Measurements from ENCODE around the gene SLC45A2. TPM values are rescaled to one million over a fixed set of nuclear protein-coding genes. Genes with fewer than 3 reads are reported as not detected.
"Not testable (repeated sequence)": the region's sequence is repeated elsewhere in the genome, so short reads cannot be mapped to it uniquely, and the experiment has no call there.

SLC45A2 gene
- total RNA-seq, 1 experiment from 2014 or later, result not detected

- Mint-ChIP-seq H3K27me3 (ENCODE audit: insufficient read depth, unreplicated experiment) (no peaks in the 10 kb centered on the region), H3K36me3 (ENCODE audit: insufficient read depth, unreplicated experiment) (no peaks in the 10 kb centered on the region), H3K4me1 (ENCODE audit: insufficient read depth, unreplicated experiment) (no peaks in the 10 kb centered on the region), H3K9me3 (ENCODE audit: unreplicated experiment) (no peaks in the 10 kb centered on the region), H3K4me3 (ENCODE audit: unreplicated experiment) (no peak overlapping the region), H3K27ac (ENCODE audit: low read depth, unreplicated experiment) (no peak overlapping the region)
- no peak for DNase-seq (ENCODE audit: unreplicated experiment)
- ChIA-PET POLR2A (interaction anchor here (0.6 kb wide), 1 partner anchor 36 kb away, joined by 3 read pairs; no protein-coding TSS in a partner anchor), CTCF (interaction anchor here (0.6 to 1.6 kb wide), 3 partner anchors 16 to 886 kb away, joined by 3 to 6 read pairs (median 3); no protein-coding TSS in a partner anchor)
- BruUV-seq (replicated peaks), result no TSS peak
- intact Hi-C loops (cut with micrococcal nuclease), result no loop called here
- TF ChIP-seq, protein P1, sequence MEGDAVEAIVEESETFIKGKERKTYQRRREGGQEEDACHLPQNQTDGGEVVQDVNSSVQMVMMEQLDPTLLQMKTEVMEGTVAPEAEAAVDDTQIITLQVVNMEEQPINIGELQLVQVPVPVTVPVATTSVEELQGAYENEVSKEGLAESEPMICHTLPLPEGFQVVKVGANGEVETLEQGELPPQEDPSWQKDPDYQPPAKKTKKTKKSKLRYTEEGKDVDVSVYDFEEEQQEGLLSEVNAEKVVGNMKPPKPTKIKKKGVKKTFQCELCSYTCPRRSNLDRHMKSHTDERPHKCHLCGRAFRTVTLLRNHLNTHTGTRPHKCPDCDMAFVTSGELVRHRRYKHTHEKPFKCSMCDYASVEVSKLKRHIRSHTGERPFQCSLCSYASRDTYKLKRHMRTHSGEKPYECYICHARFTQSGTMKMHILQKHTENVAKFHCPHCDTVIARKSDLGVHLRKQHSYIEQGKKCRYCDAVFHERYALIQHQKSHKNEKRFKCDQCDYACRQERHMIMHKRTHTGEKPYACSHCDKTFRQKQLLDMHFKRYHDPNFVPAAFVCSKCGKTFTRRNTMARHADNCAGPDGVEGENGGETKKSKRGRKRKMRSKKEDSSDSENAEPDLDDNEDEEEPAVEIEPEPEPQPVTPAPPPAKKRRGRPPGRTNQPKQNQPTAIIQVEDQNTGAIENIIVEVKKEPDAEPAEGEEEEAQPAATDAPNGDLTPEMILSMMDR (IDR thresholded peaks at IDR 0.05; ENCODE audit: unreplicated experiment), result no peak
Observed at GRCh38 chr5:34012791-34013190, 28.3 kb upstream of the SLC45A2 start.

DNA sequence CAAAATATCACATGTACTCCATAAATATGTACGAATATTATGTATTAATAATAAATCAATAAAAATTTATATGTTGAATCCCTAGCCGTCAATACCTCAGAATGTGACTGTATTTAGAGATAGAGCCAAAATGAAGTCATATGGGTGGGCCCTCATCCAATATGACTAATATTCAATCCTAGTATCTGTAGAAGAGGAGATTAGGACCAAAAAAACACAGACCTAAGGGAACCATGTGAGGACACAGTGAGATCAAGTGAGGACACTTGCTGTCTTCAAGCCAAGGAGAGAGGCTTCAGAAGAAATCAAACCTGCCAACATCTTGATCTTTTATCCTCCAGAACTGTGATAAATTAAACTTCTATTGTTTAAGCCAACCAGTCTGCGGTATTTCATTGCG lies 27.0 kb upstream of the SLC45A2 start:
- intact Hi-C loops (cut with micrococcal nuclease), result no loop called here
- Mint-ChIP-seq H3K9me3 (ENCODE audit: unreplicated experiment) (no peaks in the 10 kb centered on the region), H3K4me1 (ENCODE audit: insufficient read depth, unreplicated experiment) (peaks cover 6% of the 10 kb centered on the region), H3K27me3 (ENCODE audit: insufficient read depth, unreplicated experiment) (no peaks in the 10 kb centered on the region), H3K27ac (ENCODE audit: low read depth, unreplicated experiment) (no peak overlapping the region), H3K36me3 (ENCODE audit: insufficient read depth, unreplicated experiment) (no peaks in the 10 kb centered on the region), H3K4me3 (ENCODE audit: unreplicated experiment) (no peak overlapping the region)
- CTCF ChIA-PET, result interaction anchor here (2.0 kb wide), 1 partner anchor 13 kb away, joined by 7 read pairs; no protein-coding TSS in a partner anchor
- TF ChIP-seq, protein P1 (IDR thresholded peaks at IDR 0.05; ENCODE audit: unreplicated experiment), result no peak
- POLR2A ChIA-PET, result no interaction called here
- DNase-seq (ENCODE audit: unreplicated experiment), result no peak
- BruUV-seq (replicated peaks), result no TSS peak

DNA sequence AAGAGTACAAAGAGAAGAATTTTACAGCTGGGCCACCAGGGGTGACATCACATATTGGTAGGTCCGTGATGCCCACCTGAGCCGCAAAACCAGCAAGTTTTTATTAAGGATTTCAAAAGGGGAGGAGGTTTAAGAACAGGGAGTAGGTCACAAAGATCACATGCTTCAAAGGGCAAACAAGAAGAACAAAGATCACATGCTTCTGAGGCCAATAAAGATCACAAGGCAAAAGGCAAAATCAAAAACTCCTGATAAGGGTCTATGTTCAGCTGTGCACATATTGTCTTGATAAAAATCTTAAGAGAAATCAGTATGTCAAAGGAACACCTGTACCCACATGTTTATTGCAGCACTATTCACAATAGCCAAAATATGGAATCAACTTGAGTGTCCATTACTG lies 25.7 kb upstream of the SLC45A2 start:
- BruUV-seq (replicated peaks); H3K9me3 Mint-ChIP-seq (ENCODE audit: unreplicated experiment); H3K27me3 Mint-ChIP-seq (ENCODE audit: insufficient read depth, unreplicated experiment); H3K4me3 Mint-ChIP-seq (ENCODE audit: unreplicated experiment); H3K36me3 Mint-ChIP-seq (ENCODE audit: insufficient read depth, unreplicated experiment); POLR2A ChIA-PET; intact Hi-C loops (cut with micrococcal nuclease); DNase-seq (ENCODE audit: unreplicated experiment); H3K27ac Mint-ChIP-seq (ENCODE audit: low read depth, unreplicated experiment): not testable (repeated sequence)
- CTCF ChIA-PET, result interaction anchor here (2.0 kb wide), 1 partner anchor 12 kb away, joined by 7 read pairs; no protein-coding TSS in a partner anchor
- H3K4me1 Mint-ChIP-seq (ENCODE audit: insufficient read depth, unreplicated experiment), result peaks cover 13% of the 10 kb centered on the region

DNA sequence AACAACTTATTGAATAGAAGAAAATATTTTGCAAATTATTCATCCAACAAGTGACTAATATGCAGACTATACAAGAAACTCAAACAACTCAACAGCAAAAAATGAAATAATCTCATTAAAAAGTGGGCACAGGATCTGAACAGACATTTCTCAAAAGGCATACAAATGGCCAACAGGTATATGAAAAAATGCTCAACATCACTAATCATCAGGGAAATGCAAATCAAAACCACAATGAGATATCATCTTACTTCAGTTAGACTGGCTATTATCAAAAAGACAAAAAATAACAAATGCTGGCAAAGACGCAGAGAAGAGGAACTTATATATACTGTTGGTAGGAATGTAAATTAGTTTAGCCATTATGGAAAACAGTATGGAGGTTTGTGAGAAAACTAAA lies 25.1 kb upstream of the SLC45A2 start:
- BruUV-seq (replicated peaks), result no TSS peak
- Mint-ChIP-seq H3K4me3 (ENCODE audit: unreplicated experiment) (no peak overlapping the region), H3K4me1 (ENCODE audit: insufficient read depth, unreplicated experiment) (peaks cover 13% of the 10 kb centered on the region), H3K36me3 (ENCODE audit: insufficient read depth, unreplicated experiment) (peaks cover 6% of the 10 kb centered on the region), H3K9me3 (ENCODE audit: unreplicated experiment) (no peaks in the 10 kb centered on the region), H3K27ac (ENCODE audit: low read depth, unreplicated experiment) (peak overlapping the region; percentile 57), H3K27me3 (ENCODE audit: insufficient read depth, unreplicated experiment) (no peaks in the 10 kb centered on the region)
- ChIA-PET CTCF (no interaction called here), POLR2A (interaction anchor here (1.5 to 1.6 kb wide), 2 partner anchors 22 to 53 kb away, joined by 3 to 6 read pairs; no protein-coding TSS in a partner anchor)
- intact Hi-C loops (cut with micrococcal nuclease), result no loop called here
- TF ChIP-seq, protein P1 (IDR thresholded peaks at IDR 0.05; ENCODE audit: unreplicated experiment), result no peak
- DNase-seq (ENCODE audit: unreplicated experiment), result no peak
